NCI-H2196 treated with DMSO at 0.1 percent for 48 hours (cell line): ENCODE results near the gene LRP3.
"Not testable (repeated sequence)": the region's sequence is repeated elsewhere in the genome, so short reads cannot be mapped to it uniquely, and the experiment has no call there.

Source experiments
- DNase-seq: peaks from one replicate; lab custom pipeline; 2025; ENCODE audit not compliant: unreplicated experiment; lab: John Stamatoyannopoulos, UW

The LRP3 gene

GRCh38 chr19:33175886-33176669 is 18.1 kb upstream of the LRP3 start:
- no peak for DNase-seq

GRCh38 chr19:33176670-33177416 is 17.3 kb upstream of the LRP3 start:
- peak; percentile 98 for DNase-seq

- DNase-seq: no peak
Observed at GRCh38 chr19:33177417-33177979, 16.6 kb upstream of the LRP3 start.

GRCh38 chr19:33186431-33187182 is 7.5 kb upstream of the LRP3 start:
- DNase-seq: no peak

- DNase-seq: no peak
Observed at GRCh38 chr19:33187183-33187540, 7.0 kb upstream of the LRP3 start.

GRCh38 chr19:33189453-33189852 is 4.7 kb upstream of the LRP3 start:
- no peak for DNase-seq

GRCh38 chr19:33191092-33191491 is 3.0 kb upstream of the LRP3 start:
- DNase-seq: not testable (repeated sequence)

GRCh38 chr19:33191501-33191900 is 2.6 kb upstream of the LRP3 start:
- no peak for DNase-seq

GRCh38 chr19:33192010-33192409 is 2.1 kb upstream of the LRP3 start:
- no peak for DNase-seq

GRCh38 chr19:33193269-33193864 is 763 bp upstream of the LRP3 start:
- no peak for DNase-seq

- no peak for DNase-seq
Observed at GRCh38 chr19:33194532-33194885, 379 bp downstream of the LRP3 start.

GRCh38 chr19:33194886-33195644 is 935 bp downstream of the LRP3 start:
- no peak for DNase-seq

GRCh38 chr19:33195645-33196347 is 1.7 kb downstream of the LRP3 start:
- no peak for DNase-seq

- no peak for DNase-seq
Observed at GRCh38 chr19:33196446-33197193, 2.5 kb downstream of the LRP3 start.

GRCh38 chr19:33197591-33198000 is 3.5 kb downstream of the LRP3 start:
- no peak for DNase-seq

- DNase-seq: no peak
Observed at GRCh38 chr19:33198169-33198568, 4.0 kb downstream of the LRP3 start.

GRCh38 chr19:33199441-33200265 is 5.5 kb downstream of the LRP3 start:
- no peak for DNase-seq

- DNase-seq: no peak
Observed at GRCh38 chr19:33201473-33201872, 7.3 kb downstream of the LRP3 start.
